Stimulated activated CD8-positive, alpha-beta memory T cell treated with anti-CD3 and anti-CD28 coated beads, Interleukin-4, amount 100 ng/mL, for 1 hour (primary cell): Measurements from ENCODE around the gene MACROD2.

ENCODE experiments used
- DNase-seq, 2 donors: peaks; one replicate each; pipeline ENCODE4 v3.0.0-alpha.2; 2020; ENCODE audit warnings: low read depth in 2 of 2, low spot score in 1 of 2

MACROD2 gene

GRCh38 chr20:15863735-15864134 is 1868.4 kb downstream of the MACROD2 start:
- no peak for DNase-seq

- no peak for DNase-seq
Observed at GRCh38 chr20:15865553-15865952, 1870.2 kb downstream of the MACROD2 start.

- no peak for DNase-seq
Observed at GRCh38 chr20:15866916-15867730, 1871.8 kb downstream of the MACROD2 start.

- no peak for DNase-seq
Observed at GRCh38 chr20:15867899-15868298, 1872.6 kb downstream of the MACROD2 start.

- no peak for DNase-seq
Observed at GRCh38 chr20:15875446-15875845, 1880.1 kb downstream of the MACROD2 start.

GRCh38 chr20:15882553-15882952 is 1887.2 kb downstream of the MACROD2 start:
- no peak for DNase-seq

GRCh38 chr20:15886250-15886649 is 1890.9 kb downstream of the MACROD2 start:
- no peak for DNase-seq

- no peak for DNase-seq
Observed at GRCh38 chr20:15887387-15887786, 1892.1 kb downstream of the MACROD2 start.

- DNase-seq, result no peak
Observed at GRCh38 chr20:15889061-15889460, 1893.7 kb downstream of the MACROD2 start.

- DNase-seq, result no peak
Observed at GRCh38 chr20:15889514-15890256, 1894.4 kb downstream of the MACROD2 start.

GRCh38 chr20:15890407-15890982 is 1895.2 kb downstream of the MACROD2 start:
- DNase-seq, result no peak

- no peak for DNase-seq
Observed at GRCh38 chr20:15895126-15895525, 1899.8 kb downstream of the MACROD2 start.

GRCh38 chr20:15895560-15896084 is 1900.3 kb downstream of the MACROD2 start:
- DNase-seq, result no peak

- no peak for DNase-seq
Observed at GRCh38 chr20:15899967-15900366, 1904.7 kb downstream of the MACROD2 start.

GRCh38 chr20:15900443-15900842 is 1905.1 kb downstream of the MACROD2 start:
- DNase-seq, result no peak

- DNase-seq, result no peak
Observed at GRCh38 chr20:15902493-15902892, 1907.2 kb downstream of the MACROD2 start.

- no peak for DNase-seq
Observed at GRCh38 chr20:15905661-15906060, 1910.3 kb downstream of the MACROD2 start.

GRCh38 chr20:15909995-15910394 is 1914.7 kb downstream of the MACROD2 start:
- no peak for DNase-seq

- DNase-seq, result no peak
Observed at GRCh38 chr20:15911581-15911980, 1916.3 kb downstream of the MACROD2 start.

- DNase-seq, result no peak
Observed at GRCh38 chr20:15913391-15914025, 1918.2 kb downstream of the MACROD2 start.

GRCh38 chr20:15916623-15917022 is 1921.3 kb downstream of the MACROD2 start:
- DNase-seq, result no peak
